ENCODE measurements around the gene SLFN12L.
"Not testable (repeated sequence)": the region's sequence is repeated elsewhere in the genome, so short reads cannot be mapped to it uniquely, and the experiment has no call there.

- TF ChIP-seq, protein P1, sequence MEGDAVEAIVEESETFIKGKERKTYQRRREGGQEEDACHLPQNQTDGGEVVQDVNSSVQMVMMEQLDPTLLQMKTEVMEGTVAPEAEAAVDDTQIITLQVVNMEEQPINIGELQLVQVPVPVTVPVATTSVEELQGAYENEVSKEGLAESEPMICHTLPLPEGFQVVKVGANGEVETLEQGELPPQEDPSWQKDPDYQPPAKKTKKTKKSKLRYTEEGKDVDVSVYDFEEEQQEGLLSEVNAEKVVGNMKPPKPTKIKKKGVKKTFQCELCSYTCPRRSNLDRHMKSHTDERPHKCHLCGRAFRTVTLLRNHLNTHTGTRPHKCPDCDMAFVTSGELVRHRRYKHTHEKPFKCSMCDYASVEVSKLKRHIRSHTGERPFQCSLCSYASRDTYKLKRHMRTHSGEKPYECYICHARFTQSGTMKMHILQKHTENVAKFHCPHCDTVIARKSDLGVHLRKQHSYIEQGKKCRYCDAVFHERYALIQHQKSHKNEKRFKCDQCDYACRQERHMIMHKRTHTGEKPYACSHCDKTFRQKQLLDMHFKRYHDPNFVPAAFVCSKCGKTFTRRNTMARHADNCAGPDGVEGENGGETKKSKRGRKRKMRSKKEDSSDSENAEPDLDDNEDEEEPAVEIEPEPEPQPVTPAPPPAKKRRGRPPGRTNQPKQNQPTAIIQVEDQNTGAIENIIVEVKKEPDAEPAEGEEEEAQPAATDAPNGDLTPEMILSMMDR (conservative IDR thresholded peaks at IDR 0.05; ENCODE audit: low read depth, low read length) = not testable (repeated sequence)
- not testable (repeated sequence) for TF ChIP-seq EZH2 (IDR thresholded peaks at IDR 0.05; ENCODE audit: borderline replicate concordance, low read depth, low read length, poor library complexity, severe bottlenecking)
Measured at GRCh38 chr17:35529326-35529725, 8.2 kb downstream of the SLFN12L start.
